Astrocyte of the spinal cord (primary cell): ENCODE measurements around the gene SPON2.

Experiments
- DNase-seq: peaks from one replicate; pipeline ENCODE4 v3.0.0; 2011; ENCODE audit warnings: low read depth, low spot score
- H3K4me3 ChIP-seq: 2 replicates; pipeline ENCODE4 v1.5.1; 2011; ENCODE audit warnings: low read depth, mild to moderate bottlenecking, low read length, moderate library complexity
- in situ Hi-C: cut with HindIII; loops from 2 replicates; pipeline ENCODE4 v1.10.0; 2017; ENCODE audit warnings: low sequenced_read_pairs
- TF ChIP-seq, protein P1 (sequence below): IDR thresholded peaks from 2 replicates; pipeline ENCODE4 v1.5.1; 2012; ENCODE audit warnings: low read depth, mild to moderate bottlenecking, low read length, inconsistent platforms

SPON2 gene

GRCh38 chr4:1183985-1184773 lies 11.8 kb upstream of the SPON2 start:
- H3K4me3 ChIP-seq, result no peak overlapping the region

DNA sequence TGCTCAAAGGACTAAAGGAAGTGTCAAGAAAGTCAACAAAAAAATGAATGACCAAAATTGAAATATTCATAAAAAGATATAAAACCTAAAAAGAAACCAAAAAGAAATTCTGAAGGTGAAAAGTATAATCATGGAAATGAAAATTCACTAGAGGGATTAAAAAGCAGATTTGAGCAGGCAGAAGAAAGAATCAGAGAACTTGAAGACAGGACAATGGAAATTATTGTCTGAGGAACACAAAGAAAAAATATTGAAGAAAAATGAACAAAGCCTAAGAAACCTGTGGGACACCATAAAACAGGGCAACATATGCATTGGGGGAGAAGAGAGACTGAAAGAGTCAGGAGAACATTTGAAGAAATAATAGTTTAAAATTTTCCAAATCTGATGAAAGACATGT lies 9.9 kb upstream of the SPON2 start:
- TF ChIP-seq, protein P1, sequence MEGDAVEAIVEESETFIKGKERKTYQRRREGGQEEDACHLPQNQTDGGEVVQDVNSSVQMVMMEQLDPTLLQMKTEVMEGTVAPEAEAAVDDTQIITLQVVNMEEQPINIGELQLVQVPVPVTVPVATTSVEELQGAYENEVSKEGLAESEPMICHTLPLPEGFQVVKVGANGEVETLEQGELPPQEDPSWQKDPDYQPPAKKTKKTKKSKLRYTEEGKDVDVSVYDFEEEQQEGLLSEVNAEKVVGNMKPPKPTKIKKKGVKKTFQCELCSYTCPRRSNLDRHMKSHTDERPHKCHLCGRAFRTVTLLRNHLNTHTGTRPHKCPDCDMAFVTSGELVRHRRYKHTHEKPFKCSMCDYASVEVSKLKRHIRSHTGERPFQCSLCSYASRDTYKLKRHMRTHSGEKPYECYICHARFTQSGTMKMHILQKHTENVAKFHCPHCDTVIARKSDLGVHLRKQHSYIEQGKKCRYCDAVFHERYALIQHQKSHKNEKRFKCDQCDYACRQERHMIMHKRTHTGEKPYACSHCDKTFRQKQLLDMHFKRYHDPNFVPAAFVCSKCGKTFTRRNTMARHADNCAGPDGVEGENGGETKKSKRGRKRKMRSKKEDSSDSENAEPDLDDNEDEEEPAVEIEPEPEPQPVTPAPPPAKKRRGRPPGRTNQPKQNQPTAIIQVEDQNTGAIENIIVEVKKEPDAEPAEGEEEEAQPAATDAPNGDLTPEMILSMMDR, result no peak
- no peak for DNase-seq
- in situ Hi-C loops, result no loop called here
- H3K4me3 ChIP-seq, result no peak overlapping the region

More at GRCh38 chr4:1183985-1184773, 11.8 kb upstream of the SPON2 start:
- DNase-seq, result no peak
- in situ Hi-C loops, result no loop called here
- TF ChIP-seq, protein P1, result no peak

DNA sequence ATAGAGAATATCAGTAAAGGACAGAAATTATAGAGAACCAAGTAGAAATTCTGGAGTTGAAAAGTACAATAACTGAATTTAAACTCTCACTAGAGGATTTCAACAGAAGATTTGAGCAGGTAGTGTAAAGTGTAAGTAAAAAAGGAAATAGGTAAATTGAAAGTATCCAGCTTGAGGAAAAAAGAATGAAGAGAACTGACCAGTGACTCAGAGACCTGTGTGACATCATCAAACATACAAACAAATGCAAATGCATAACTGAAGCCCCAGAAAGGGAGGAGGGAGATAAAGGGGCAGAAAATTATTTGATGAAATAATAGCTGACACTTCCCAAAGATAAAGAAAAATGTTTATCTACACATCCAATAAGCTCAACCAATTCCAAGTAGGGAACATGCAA lies 8.3 kb upstream of the SPON2 start:
- no peak for DNase-seq
- H3K4me3 ChIP-seq, result no peak overlapping the region
- TF ChIP-seq, protein P1, result no peak
- in situ Hi-C loops, result no loop called here

DNA sequence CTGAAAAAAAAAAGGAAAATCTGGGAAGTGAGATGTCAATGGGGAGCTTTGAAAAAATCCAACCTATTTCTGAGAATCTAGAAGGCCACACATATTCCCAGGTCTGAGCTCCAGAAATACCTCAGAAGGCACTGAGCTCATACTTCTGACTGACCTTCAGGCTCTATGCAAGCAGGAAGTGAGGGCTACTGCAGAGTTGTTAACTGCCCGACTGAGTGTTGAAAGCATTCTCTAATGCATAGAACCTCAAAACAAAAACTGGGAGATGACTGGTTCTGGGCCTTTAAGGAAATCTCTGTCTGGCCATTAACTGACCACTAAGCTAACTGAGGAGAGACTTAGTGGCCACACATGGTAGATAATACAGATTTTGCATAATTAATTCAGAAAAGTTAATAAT lies 7.6 kb upstream of the SPON2 start:
- DNase-seq, result no peak
- H3K4me3 ChIP-seq, result no peak overlapping the region
- TF ChIP-seq, protein P1, result no peak
- in situ Hi-C loops, result no loop called here

- no peak for DNase-seq
- H3K4me3 ChIP-seq, result no peak overlapping the region
- in situ Hi-C loops, result no loop called here
- TF ChIP-seq, protein P1, result no peak
Observed at GRCh38 chr4:1179089-1179441, 6.7 kb upstream of the SPON2 start.

GRCh38 chr4:1178300-1179088 lies 6.1 kb upstream of the SPON2 start:
- TF ChIP-seq, protein P1, result no peak
- no peak overlapping the region for H3K4me3 ChIP-seq
- in situ Hi-C loops, result no loop called here
- no peak for DNase-seq
